Right hindlimb (tissue), 1 donor: ENCODE measurements around the gene TENT5D.
"Not testable (repeated sequence)": the region's sequence is repeated elsewhere in the genome, so short reads cannot be mapped to it uniquely, and the experiment has no call there.

Experiments used
- DNase-seq: peaks from one replicate; pipeline ENCODE4 v3.0.0-alpha.2; 2018

TENT5D gene

GRCh38 chrX:80420147-80420546 is at the start of gene TENT5D:
TENT5D (plus strand) TSS chrX:80420447; CDS start chrX:80442540, 22,093 bp downstream.
- DNase-seq = no peak

- DNase-seq = not testable (repeated sequence)
Measured at GRCh38 chrX:80385651-80386050, 34.6 kb upstream of the TENT5D start.

DNA sequence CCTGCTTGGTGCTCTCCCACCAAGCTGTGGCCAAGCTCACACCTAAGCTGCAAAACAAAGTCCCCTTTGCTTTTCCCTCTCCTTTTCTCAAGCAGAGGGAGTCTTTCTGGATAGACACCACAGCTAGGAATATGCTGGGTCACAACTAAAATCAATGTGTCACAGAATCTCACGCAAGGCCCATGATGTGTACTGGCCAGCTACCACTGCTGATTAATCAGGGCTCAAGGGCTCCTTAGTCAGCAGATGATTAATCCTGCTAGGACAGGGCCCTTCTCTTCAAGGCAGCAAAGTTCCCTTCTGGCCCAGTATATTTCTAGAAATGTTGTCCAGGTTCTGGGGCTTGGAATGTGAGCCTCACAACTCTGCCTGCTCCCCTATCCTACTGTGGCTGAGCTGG is 32.0 kb upstream of the TENT5D start:
- no peak for DNase-seq

- no peak for DNase-seq
Measured at GRCh38 chrX:80412042-80412441, 8.2 kb upstream of the TENT5D start.

DNA sequence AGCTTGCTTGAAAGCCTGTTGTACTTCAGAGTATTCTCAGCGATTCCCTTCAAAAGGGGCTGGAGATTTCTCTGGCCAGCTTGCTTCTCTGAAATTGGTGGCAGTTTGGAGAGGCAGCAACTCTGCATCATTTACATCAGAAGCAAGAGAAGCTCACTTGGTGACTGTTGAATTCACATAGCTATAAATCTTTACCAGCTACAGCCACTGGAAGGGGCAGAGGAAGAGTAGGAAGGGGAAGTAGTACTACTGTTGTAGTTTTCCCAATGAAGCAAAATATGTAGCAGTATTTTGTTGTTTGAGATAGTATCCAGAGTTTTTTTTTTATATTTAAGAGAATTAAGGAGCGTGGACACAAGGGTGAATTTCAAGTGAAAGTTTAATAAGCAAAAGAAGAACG is 2.8 kb downstream of the TENT5D start:
- no peak for DNase-seq

- no peak for DNase-seq
Measured at GRCh38 chrX:80423744-80424143, 3.5 kb downstream of the TENT5D start.

GRCh38 chrX:80430826-80431504 is 10.7 kb downstream of the TENT5D start:
- DNase-seq = no peak

DNA sequence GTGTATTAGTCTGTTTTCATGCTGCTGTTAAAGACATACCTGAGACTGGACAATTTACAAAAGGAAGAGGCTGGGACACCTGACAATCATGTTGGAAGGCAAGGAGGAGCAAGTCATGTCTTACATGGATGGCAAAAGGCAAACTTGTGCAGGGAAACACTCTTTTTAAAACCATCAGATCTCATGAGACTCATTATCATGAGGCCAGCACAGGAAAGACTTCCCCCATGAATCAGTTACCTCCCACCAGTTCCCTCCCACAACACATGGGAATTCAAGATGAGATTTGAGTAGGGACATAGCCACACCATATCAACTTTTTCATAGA is 11.2 kb downstream of the TENT5D start:
- DNase-seq = no peak

DNA sequence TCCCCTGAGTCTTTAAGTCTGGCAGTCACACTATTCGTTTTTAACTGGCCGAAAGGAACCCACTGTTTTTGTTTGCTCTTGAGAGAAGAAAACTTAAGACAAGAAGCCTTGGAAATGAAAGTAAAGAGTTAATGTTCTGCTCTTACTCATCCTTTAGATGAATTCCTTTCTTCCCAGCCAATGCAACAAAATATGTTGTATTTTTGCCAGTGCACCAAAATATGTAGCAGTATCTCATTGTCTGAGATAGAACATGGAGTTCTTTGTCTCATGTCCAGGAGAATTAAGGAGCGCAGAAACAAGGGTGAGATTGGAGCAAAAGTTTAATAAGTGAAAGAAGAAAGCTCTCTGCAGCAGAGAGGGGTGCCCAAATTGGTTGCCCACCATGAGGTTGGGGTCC is 12.2 kb downstream of the TENT5D start:
- no peak for DNase-seq

GRCh38 chrX:80432863-80433262 is 12.6 kb downstream of the TENT5D start:
- no peak for DNase-seq

DNA sequence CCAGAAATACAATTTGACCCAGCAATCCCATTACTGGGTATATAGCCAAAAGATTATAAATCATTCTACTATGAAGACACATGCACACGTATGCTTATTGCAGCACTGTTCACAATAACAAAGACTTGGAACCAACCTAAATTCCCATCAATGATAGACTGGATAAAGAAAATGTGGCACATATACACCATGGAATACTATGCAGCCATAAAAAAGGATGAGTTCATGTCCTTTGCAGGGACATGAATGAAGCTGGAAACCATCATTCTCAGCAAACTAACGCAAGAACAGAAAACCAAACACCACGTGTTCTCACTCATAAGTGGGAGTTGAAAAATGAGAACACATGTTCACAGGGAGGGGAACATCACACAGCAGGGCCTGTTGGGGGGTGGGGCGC is 47.9 kb downstream of the TENT5D start:
- not testable (repeated sequence) for DNase-seq

- no peak for DNase-seq
Measured at GRCh38 chrX:80471582-80471981, 51.3 kb downstream of the TENT5D start.

DNA sequence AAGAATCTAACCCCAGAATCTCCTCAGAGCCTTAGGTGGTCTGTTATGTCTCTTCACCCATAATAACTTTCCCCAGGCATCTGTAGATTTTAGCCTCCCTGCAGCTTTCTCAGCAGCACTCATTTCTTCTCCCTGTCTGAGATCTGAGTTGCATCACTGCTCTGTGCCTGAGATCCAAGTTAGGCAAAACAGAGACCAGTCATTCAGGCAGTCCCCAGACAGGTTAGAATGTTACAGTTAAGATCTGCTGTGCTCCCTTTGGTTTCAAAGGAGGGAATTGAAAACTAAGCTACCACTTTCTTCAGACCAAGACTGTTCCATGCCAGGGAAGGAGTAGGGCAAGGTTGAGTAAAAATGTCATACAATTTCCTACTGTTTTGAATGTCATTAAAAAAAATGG is 65.3 kb downstream of the TENT5D start:
- no peak for DNase-seq

GRCh38 chrX:80486299-80486698 is 66.1 kb downstream of the TENT5D start:
- no peak for DNase-seq

- DNase-seq = no peak
Measured at GRCh38 chrX:80489166-80489565, 68.9 kb downstream of the TENT5D start.
